OCI-LY1 (cell line): ENCODE data around the gene C19orf47.

Source experiments
- CTCF ChIP-seq: fragments of 200-600 bp; sonication (generic), shearing (Covaris generic); IDR thresholded peaks from 2 replicates; pipeline ENCODE4 v1.5.1; 2017; ENCODE audit warnings: mild to moderate bottlenecking, antibody characterized with exemption, low read length, moderate library complexity, mixed read lengths
- EZH2 ChIP-seq: fragments of 200-600 bp; sonication (generic), shearing (Covaris generic); IDR thresholded peaks from 2 replicates; pipeline ENCODE4 v1.8.0; 2017; ENCODE audit warnings: borderline replicate concordance, mixed run types, mild to moderate bottlenecking, antibody characterized with exemption, low read length, moderate library complexity, mixed read lengths

GRCh38 chr19:40274585-40275544 lies 73.3 kb downstream of the C19orf47 start:
- TF ChIP-seq CTCF (no peak), EZH2 (no peak)
